Keratinocyte (primary cell): ENCODE data around the gene KHSRP. TPM values are rescaled to one million over a fixed set of nuclear protein-coding genes. Genes with fewer than 3 reads are reported as not detected.

ENCODE experiments used
- DNase-seq: peaks from one replicate; pipeline ENCODE4 v3.0.0-alpha.2; 2011; ENCODE audit warnings: low read depth, missing footprints, low spot score
- FAIRE-seq: peaks from 2 replicates; lab custom pipeline; 2011; peaks lifted over from hg19 to GRCh38; lab: Jason Lieb, UNC
- H2AFZ ChIP-seq: 2 replicates; pipeline ENCODE4 v1.6.0; 2012; ENCODE audit warnings: low read length, control low read depth, inconsistent platforms; ENCODE audit not compliant: control insufficient read depth
- H3K27ac ChIP-seq: 2 replicates; pipeline ENCODE4 v1.5.1; 2011; ENCODE audit warnings: low read length; ENCODE audit not compliant: control insufficient read depth, insufficient read depth
- H3K27me3 ChIP-seq: 3 replicates; pipeline ENCODE4 v1.6.0; 2011; ENCODE audit warnings: low read length; ENCODE audit not compliant: control insufficient read depth, insufficient read depth; ENCODE audit errors: extremely low read depth
- H3K36me3 ChIP-seq, 2 experiments: 2 replicates in 1 of 2; 3 replicates in 1 of 2; pipeline ENCODE4 v1.5.1; 2011; ENCODE audit warnings: low read length in 2 of 2, mild to moderate bottlenecking in 1 of 2; ENCODE audit not compliant: control insufficient read depth in 2 of 2, insufficient read depth in 2 of 2; ENCODE audit errors: extremely low read depth in 1 of 2
- H3K4me1 ChIP-seq: 3 replicates; pipeline ENCODE4 v1.5.1; 2011; ENCODE audit warnings: low read length; ENCODE audit not compliant: control insufficient read depth, insufficient read depth; ENCODE audit errors: extremely low read depth
- H3K4me2 ChIP-seq: 3 replicates; pipeline ENCODE4 v1.6.0; 2011; ENCODE audit warnings: low read depth, low read length; ENCODE audit not compliant: control insufficient read depth, insufficient read depth; ENCODE audit errors: extremely low read depth
- H3K4me3 ChIP-seq, 3 experiments: fragments of 200-600 bp in 1 of 3; sonication (generic) in 1 of 3; 2 replicates in 2 of 3; 3 replicates in 1 of 3; pipeline ENCODE4 v1.5.1; 2011 to 2016; ENCODE audit warnings: low read length in 3 of 3, mild to moderate bottlenecking in 3 of 3, control low read depth in 2 of 3, inconsistent platforms in 1 of 3, low read depth in 1 of 3, mixed read lengths in 1 of 3, mixed run types in 1 of 3, moderate library complexity in 1 of 3; ENCODE audit not compliant: control insufficient read depth in 2 of 3, insufficient read depth in 2 of 3; ENCODE audit errors: extremely low read depth in 1 of 3
- H3K79me2 ChIP-seq: 2 replicates; pipeline ENCODE4 v1.6.0; 2012; ENCODE audit warnings: low read length; ENCODE audit not compliant: control insufficient read depth, insufficient read depth
- H3K9ac ChIP-seq: 3 replicates; pipeline ENCODE4 v1.6.0; 2011; ENCODE audit warnings: low read length; ENCODE audit not compliant: control insufficient read depth, insufficient read depth; ENCODE audit errors: extremely low read depth
- H3K9me1 ChIP-seq: 3 replicates; pipeline ENCODE4 v1.6.0; 2011; ENCODE audit warnings: low read length; ENCODE audit not compliant: control insufficient read depth, insufficient read depth; ENCODE audit errors: extremely low read depth
- H3K9me3 ChIP-seq: 2 replicates; pipeline ENCODE4 v1.5.1; 2012; ENCODE audit warnings: low read depth, low read length; ENCODE audit not compliant: control insufficient read depth
- H4K20me1 ChIP-seq: 3 replicates; pipeline ENCODE4 v1.6.0; 2011; ENCODE audit warnings: low read length; ENCODE audit not compliant: control insufficient read depth, insufficient read depth; ENCODE audit errors: extremely low read depth
- EZH2 ChIP-seq: IDR thresholded peaks from one replicate; pipeline ENCODE4 v1.6.1; 2012; ENCODE audit warnings: inconsistent platforms, mild to moderate bottlenecking, low read length, moderate library complexity
- dilution Hi-C: fragments of 300-500 bp; cut with MboI; formaldehyde crosslinking; loops from one replicate; pipeline ENCODE4 v1.7.0; 2020; ENCODE audit warnings: low sequenced_read_pairs; ENCODE audit not compliant: extremely low pct_ligation_motif_present
- polyA plus RNA-seq, 5 experiments: library from polyadenylated mRNA; depleted of rRNA in 3 of 5; stranded (reverse) in 3 of 5; stranded (forward) in 1 of 5; unstranded in 1 of 5; fragments of >200 nt; gene quantifications; 1 replicate in 1 of 5; 2 replicates in 3 of 5; 3 replicates in 1 of 5; pipeline versions ENCODE4 v1.2.1 to v1.2.3, GENCODE V29; 2011 to 2012; ENCODE audit warnings: missing spikeins in 2 of 5, low read depth in 1 of 5, low replicate concordance in 1 of 5
- TF ChIP-seq, protein P1 (sequence below), 3 experiments: IDR thresholded peaks in 1 of 3; conservative IDR thresholded peaks in 1 of 3; optimal IDR thresholded peaks in 1 of 3; 2 replicates in 2 of 3; 3 replicates in 1 of 3; pipeline versions ENCODE3 to v1.5.1; 2011; ENCODE audit warnings: low read length in 3 of 3, mild to moderate bottlenecking in 3 of 3, moderate library complexity in 2 of 3, control low read depth in 1 of 3, inconsistent platforms in 1 of 3; ENCODE audit not compliant: insufficient read depth in 2 of 3; ENCODE audit errors: extremely low read depth in 1 of 3

The KHSRP gene
- polyA plus RNA-seq, 1 donor (not counting 4 experiments of a cell fraction or from before 2014, with no cell fraction given), result 56.6 TPM

DNA sequence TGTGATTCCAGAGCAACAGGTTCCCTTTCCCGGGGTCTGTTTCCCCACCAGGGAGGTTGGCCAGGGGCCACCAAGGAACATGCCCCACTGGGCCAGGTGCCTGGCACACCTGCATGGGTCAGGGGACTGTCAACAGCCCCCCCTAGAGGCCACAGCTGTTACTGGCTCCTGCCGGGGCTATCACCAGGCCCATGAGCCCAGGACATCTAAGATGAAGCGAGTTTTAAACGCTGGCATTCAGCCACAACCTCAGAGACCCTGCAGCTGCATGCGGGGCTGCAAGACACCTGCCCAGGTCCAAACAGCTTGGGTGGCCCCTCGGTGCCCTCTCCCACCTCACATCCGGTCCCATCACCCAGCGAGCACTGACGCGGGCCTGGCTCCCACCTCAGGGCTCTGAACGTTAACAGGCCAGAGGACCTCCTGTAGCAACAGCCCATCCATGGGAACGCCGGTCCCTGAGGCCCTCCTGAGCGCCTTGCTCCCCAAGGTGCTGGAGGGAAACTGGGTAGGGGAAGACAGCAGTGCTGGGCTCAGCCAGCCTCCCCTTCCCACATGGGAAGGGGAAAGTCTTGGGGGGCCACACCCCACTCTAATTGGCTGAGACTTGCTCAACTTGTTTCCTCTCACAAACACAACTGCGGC, 12.0 kb downstream of the KHSRP start:
- Histone ChIP-seq H3K9me1 (no peaks in the 10 kb centered on the region), H3K4me1 (no peaks in the 10 kb centered on the region), H3K4me3 (no peak overlapping the region), H3K9ac (no peak overlapping the region), H3K79me2 (no peaks in the 10 kb centered on the region), H4K20me1 (no peaks in the 10 kb centered on the region), H3K4me2 (no peak overlapping the region), H3K27me3 (no peaks in the 10 kb centered on the region), H3K9me3 (no peaks in the 10 kb centered on the region), H2AFZ (no peak overlapping the region), H3K36me3 (peaks cover 21 to 27% of the 10 kb centered on the region in 2 experiments), H3K27ac (no peak overlapping the region)
- no peak for FAIRE-seq
- dilution Hi-C loops, result no loop called here
- no peak for DNase-seq
- TF ChIP-seq, protein P1, sequence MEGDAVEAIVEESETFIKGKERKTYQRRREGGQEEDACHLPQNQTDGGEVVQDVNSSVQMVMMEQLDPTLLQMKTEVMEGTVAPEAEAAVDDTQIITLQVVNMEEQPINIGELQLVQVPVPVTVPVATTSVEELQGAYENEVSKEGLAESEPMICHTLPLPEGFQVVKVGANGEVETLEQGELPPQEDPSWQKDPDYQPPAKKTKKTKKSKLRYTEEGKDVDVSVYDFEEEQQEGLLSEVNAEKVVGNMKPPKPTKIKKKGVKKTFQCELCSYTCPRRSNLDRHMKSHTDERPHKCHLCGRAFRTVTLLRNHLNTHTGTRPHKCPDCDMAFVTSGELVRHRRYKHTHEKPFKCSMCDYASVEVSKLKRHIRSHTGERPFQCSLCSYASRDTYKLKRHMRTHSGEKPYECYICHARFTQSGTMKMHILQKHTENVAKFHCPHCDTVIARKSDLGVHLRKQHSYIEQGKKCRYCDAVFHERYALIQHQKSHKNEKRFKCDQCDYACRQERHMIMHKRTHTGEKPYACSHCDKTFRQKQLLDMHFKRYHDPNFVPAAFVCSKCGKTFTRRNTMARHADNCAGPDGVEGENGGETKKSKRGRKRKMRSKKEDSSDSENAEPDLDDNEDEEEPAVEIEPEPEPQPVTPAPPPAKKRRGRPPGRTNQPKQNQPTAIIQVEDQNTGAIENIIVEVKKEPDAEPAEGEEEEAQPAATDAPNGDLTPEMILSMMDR (optimal IDR thresholded peaks at IDR 0.05 in 1 of 3, IDR thresholded peaks at IDR 0.05 in 1 of 3, conservative IDR thresholded peaks at IDR 0.05 in 1 of 3; ENCODE audit: extremely low read depth in 1 of 3, insufficient read depth in 2 of 3, low read length in 3 of 3), result peak; percentile 50 to 68 (median 60)
- no peak for TF ChIP-seq EZH2

DNA sequence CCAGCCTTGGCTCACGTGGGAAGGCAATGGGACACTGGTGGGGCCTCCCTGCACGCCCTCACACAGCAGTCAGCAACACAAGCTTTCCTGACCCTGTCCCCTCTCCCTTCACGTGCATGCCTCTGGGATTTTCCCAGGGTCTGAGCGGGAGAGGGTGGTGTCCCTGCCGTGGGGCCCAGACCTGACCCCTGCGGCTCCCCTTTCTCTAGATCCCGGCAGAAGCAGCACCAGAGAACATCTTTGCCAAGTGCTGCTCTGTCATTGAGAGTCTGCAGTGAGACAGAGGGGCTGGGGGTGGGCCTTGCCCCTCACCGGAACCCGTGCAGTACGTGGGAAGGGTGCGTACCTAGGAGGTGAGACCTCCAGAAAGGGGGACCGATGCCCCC, 12.6 kb downstream of the KHSRP start:
- no peak for FAIRE-seq
- Histone ChIP-seq H3K9me3 (no peaks in the 10 kb centered on the region), H3K9ac (no peak overlapping the region), H4K20me1 (no peaks in the 10 kb centered on the region), H3K4me3 (no peak overlapping the region), H3K36me3 (peaks cover 16 to 22% of the 10 kb centered on the region in 2 experiments), H3K4me1 (no peaks in the 10 kb centered on the region), H3K27me3 (no peaks in the 10 kb centered on the region), H3K27ac (no peak overlapping the region), H3K4me2 (no peak overlapping the region), H3K9me1 (no peaks in the 10 kb centered on the region), H2AFZ (no peak overlapping the region), H3K79me2 (no peaks in the 10 kb centered on the region)
- dilution Hi-C loops, result no loop called here
- TF ChIP-seq EZH2, result no peak
- TF ChIP-seq, protein P1 (optimal IDR thresholded peaks at IDR 0.05 in 1 of 3, IDR thresholded peaks at IDR 0.05 in 1 of 3, conservative IDR thresholded peaks at IDR 0.05 in 1 of 3; ENCODE audit: extremely low read depth in 1 of 3, insufficient read depth in 2 of 3, low read length in 3 of 3), result no peak
- no peak for DNase-seq
